Fibroblast of lung (primary cell): ENCODE data around the gene PRMT7. TPM values are rescaled to one million over a fixed set of nuclear protein-coding genes. Genes with fewer than 3 reads are reported as not detected.

ENCODE experiments used
- DNase-seq, 2 donors: peaks; one replicate each; pipeline versions ENCODE4 v3.0.0 to v3.0.0-alpha.2; 2010; ENCODE audit warnings: low read depth in 2 of 2
- H2AFZ ChIP-seq: 2 replicates; pipeline ENCODE4 v1.5.1; 2012; ENCODE audit warnings: low read length, control low read depth, inconsistent platforms
- H3K27ac ChIP-seq: 2 replicates; pipeline ENCODE4 v1.5.1; 2011; ENCODE audit warnings: low read length, control low read depth; ENCODE audit not compliant: insufficient read depth
- H3K27me3 ChIP-seq: 2 replicates; pipeline ENCODE4 v1.5.1; 2011; ENCODE audit warnings: mild to moderate bottlenecking, low read length; ENCODE audit not compliant: control insufficient read depth, insufficient read depth
- H3K36me3 ChIP-seq: 2 replicates; pipeline ENCODE4 v1.5.1; 2011; ENCODE audit warnings: low read length; ENCODE audit not compliant: control insufficient read depth, insufficient read depth
- H3K4me1 ChIP-seq: 2 replicates; pipeline ENCODE4 v1.5.1; 2011; ENCODE audit warnings: low read length; ENCODE audit not compliant: control insufficient read depth, insufficient read depth; ENCODE audit errors: extremely low read depth
- H3K4me2 ChIP-seq: 2 replicates; pipeline ENCODE4 v1.5.1; 2011; ENCODE audit warnings: low read length, control low read depth; ENCODE audit not compliant: insufficient read depth; ENCODE audit errors: extremely low read depth
- H3K4me3 ChIP-seq, 4 experiments: fragments of 200-600 bp in 1 of 4; sonication (generic) in 1 of 4; replicated peaks in 1 of 4; 2 replicates each; pipeline ENCODE4 v1.5.1; 2011 to 2016; ENCODE audit warnings: low read length in 4 of 4, low read depth in 3 of 4, mild to moderate bottlenecking in 3 of 4, control low read depth in 2 of 4, inconsistent platforms in 1 of 4, mixed read lengths in 1 of 4; ENCODE audit not compliant: insufficient read depth in 1 of 4; ENCODE audit errors: control extremely low read depth in 1 of 4
- H3K79me2 ChIP-seq: 2 replicates; pipeline ENCODE4 v1.5.1; 2012; ENCODE audit warnings: mild to moderate bottlenecking, low read length, inconsistent platforms; ENCODE audit not compliant: control insufficient read depth, insufficient read depth
- H3K9ac ChIP-seq: 2 replicates; pipeline ENCODE4 v1.5.1; 2011; ENCODE audit warnings: mild to moderate bottlenecking, low read length, control low read depth; ENCODE audit not compliant: insufficient read depth
- H3K9me3 ChIP-seq: 2 replicates; pipeline ENCODE4 v1.5.1; 2012; ENCODE audit warnings: low read depth, low read length; ENCODE audit not compliant: control insufficient read depth, insufficient read depth
- H4K20me1 ChIP-seq: 2 replicates; pipeline ENCODE4 v1.5.1; 2011; ENCODE audit warnings: low read length; ENCODE audit not compliant: control insufficient read depth, insufficient read depth; ENCODE audit errors: extremely low read depth
- EZH2 ChIP-seq: IDR thresholded peaks from 2 replicates; pipeline ENCODE4 v1.5.1; 2012; ENCODE audit warnings: low read length, control low read depth, mild to moderate bottlenecking; ENCODE audit errors: missing control alignments
- polyA plus RNA-seq, 2 donors: library from polyadenylated mRNA; depleted of rRNA in 1 of 2; stranded (reverse) in 1 of 2; unstranded in 1 of 2; fragments of >200 nt; gene quantifications; 2 replicates each; pipeline ENCODE4 v1.2.1, GENCODE V29; 2011 to 2012; ENCODE audit warnings: missing spikeins in 1 of 2
- total RNA-seq: library from RNA; depleted of rRNA; stranded (reverse); fragments of >200 nt; gene quantifications from 2 replicates; pipeline ENCODE4 v1.2.1, GENCODE V29; 2014
- TF ChIP-seq, protein P1 (sequence below), 2 donors: IDR thresholded peaks in 1 of 2; conservative IDR thresholded peaks in 1 of 2; 1 replicate in 1 of 2; 2 replicates in 1 of 2; pipeline ENCODE4 v1.5.1; 2011 to 2012; ENCODE audit warnings: low read length in 2 of 2, control low read depth in 1 of 2, inconsistent platforms in 1 of 2, low read depth in 1 of 2, mild to moderate bottlenecking in 1 of 2

PRMT7 gene
- total and polyA plus RNA-seq, 2 donors (not counting 1 experiment from before 2014, with no cell fraction given) = 24.0 to 39.3 TPM

DNA sequence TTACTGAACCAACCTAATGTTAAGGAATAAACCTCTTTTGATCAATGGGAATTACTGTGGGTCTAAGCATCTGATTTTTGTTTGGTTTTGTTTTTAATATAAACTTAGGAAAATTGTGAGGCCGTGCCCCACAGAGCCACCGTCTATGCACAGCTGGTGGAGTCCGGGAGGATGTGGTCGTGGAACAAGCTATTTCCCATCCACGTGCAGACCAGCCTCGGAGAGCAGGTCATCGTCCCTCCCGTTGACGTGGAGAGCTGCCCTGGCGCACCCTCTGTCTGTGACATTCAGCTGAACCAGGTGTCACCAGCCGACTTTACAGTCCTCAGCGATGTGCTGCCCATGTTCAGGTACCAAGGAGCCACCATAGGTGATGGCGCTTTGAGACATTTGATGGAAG, 28.4 kb downstream of the PRMT7 start:
- no peaks in the 10 kb centered on the region for H3K79me2 ChIP-seq
- DNase-seq = no peak
- no peak overlapping the region for H2AFZ ChIP-seq
- H4K20me1 ChIP-seq = no peaks in the 10 kb centered on the region
- no peak overlapping the region for H3K27ac ChIP-seq
- no peak for TF ChIP-seq EZH2
- TF ChIP-seq, protein P1, sequence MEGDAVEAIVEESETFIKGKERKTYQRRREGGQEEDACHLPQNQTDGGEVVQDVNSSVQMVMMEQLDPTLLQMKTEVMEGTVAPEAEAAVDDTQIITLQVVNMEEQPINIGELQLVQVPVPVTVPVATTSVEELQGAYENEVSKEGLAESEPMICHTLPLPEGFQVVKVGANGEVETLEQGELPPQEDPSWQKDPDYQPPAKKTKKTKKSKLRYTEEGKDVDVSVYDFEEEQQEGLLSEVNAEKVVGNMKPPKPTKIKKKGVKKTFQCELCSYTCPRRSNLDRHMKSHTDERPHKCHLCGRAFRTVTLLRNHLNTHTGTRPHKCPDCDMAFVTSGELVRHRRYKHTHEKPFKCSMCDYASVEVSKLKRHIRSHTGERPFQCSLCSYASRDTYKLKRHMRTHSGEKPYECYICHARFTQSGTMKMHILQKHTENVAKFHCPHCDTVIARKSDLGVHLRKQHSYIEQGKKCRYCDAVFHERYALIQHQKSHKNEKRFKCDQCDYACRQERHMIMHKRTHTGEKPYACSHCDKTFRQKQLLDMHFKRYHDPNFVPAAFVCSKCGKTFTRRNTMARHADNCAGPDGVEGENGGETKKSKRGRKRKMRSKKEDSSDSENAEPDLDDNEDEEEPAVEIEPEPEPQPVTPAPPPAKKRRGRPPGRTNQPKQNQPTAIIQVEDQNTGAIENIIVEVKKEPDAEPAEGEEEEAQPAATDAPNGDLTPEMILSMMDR (conservative IDR thresholded peaks at IDR 0.05 in 1 of 2, IDR thresholded peaks at IDR 0.05 in 1 of 2; ENCODE audit: low read depth in 1 of 2, low read length in 2 of 2) = no peak
- no peaks in the 10 kb centered on the region for H3K27me3 ChIP-seq
- no peak overlapping the region for H3K4me3 ChIP-seq
- no peak overlapping the region for H3K4me2 ChIP-seq
- no peak overlapping the region for H3K9ac ChIP-seq
- H3K9me3 ChIP-seq = no peaks in the 10 kb centered on the region
- no peaks in the 10 kb centered on the region for H3K4me1 ChIP-seq
- peaks cover 28% of the 10 kb centered on the region for H3K36me3 ChIP-seq

DNA sequence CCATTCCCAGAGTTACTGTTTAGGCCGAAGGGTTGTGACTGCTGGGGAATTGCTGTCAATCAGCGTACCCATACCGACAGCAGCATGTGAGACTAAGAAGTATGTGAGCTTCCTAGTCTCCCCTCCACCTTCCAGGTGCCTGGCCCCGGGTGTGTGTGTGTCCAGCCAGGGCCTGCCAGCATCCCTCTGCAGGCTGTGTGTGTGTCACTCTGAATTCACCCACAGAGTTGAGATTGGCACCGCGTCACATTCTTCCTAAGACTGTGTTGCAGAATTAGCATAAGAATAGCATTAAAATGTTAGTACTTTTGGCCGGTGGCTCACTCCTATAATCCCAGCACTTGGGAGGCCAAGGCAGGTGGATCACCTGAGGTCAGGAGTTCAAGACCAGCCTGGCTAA, 31.8 kb downstream of the PRMT7 start:
- H3K4me2 ChIP-seq = no peak overlapping the region
- H2AFZ ChIP-seq = no peak overlapping the region
- H3K36me3 ChIP-seq = peaks cover 30% of the 10 kb centered on the region
- H3K9ac ChIP-seq = no peak overlapping the region
- H3K4me3 ChIP-seq = no peak overlapping the region
- H3K9me3 ChIP-seq = no peaks in the 10 kb centered on the region
- H3K4me1 ChIP-seq = no peaks in the 10 kb centered on the region
- H3K27me3 ChIP-seq = no peaks in the 10 kb centered on the region
- H3K27ac ChIP-seq = no peak overlapping the region
- no peak for TF ChIP-seq EZH2
- TF ChIP-seq, protein P1 (conservative IDR thresholded peaks at IDR 0.05 in 1 of 2, IDR thresholded peaks at IDR 0.05 in 1 of 2; ENCODE audit: low read depth in 1 of 2, low read length in 2 of 2) = no peak
- H4K20me1 ChIP-seq = no peaks in the 10 kb centered on the region
- DNase-seq = no peak
- no peaks in the 10 kb centered on the region for H3K79me2 ChIP-seq

DNA sequence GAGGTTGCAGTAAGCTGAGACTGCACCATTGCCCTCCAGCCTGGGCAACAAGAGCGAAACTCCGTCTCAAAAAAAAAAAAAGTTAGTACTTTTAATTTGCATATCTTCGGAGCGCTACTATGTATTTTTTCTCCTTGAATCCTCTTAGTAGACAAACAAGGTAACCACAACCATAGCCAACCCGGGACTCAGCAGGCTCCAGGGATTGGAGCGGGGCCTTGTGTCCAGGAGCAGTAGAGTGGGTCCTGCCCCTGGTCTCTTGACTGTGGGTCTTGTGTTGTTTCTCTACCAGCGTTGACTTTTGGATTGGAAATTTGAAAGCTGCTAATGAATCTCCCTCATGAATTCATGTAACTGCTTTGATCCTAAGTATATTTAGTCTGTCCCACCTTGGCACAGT, 32.3 kb downstream of the PRMT7 start:
- TF ChIP-seq, protein P1 (conservative IDR thresholded peaks at IDR 0.05 in 1 of 2, IDR thresholded peaks at IDR 0.05 in 1 of 2; ENCODE audit: low read depth in 1 of 2, low read length in 2 of 2) = no peak
- TF ChIP-seq EZH2 = no peak
- Histone ChIP-seq H3K4me3 (no peak overlapping the region), H3K79me2 (no peaks in the 10 kb centered on the region), H3K4me2 (no peak overlapping the region), H3K9ac (no peak overlapping the region), H3K27ac (no peak overlapping the region), H3K36me3 (peaks cover 27% of the 10 kb centered on the region), H4K20me1 (no peaks in the 10 kb centered on the region), H2AFZ (no peak overlapping the region), H3K4me1 (no peaks in the 10 kb centered on the region), H3K27me3 (no peaks in the 10 kb centered on the region), H3K9me3 (no peaks in the 10 kb centered on the region)
- no peak for DNase-seq
